Measurements from ENCODE around the gene ZNF280C.

ZNF280C gene

DNA sequence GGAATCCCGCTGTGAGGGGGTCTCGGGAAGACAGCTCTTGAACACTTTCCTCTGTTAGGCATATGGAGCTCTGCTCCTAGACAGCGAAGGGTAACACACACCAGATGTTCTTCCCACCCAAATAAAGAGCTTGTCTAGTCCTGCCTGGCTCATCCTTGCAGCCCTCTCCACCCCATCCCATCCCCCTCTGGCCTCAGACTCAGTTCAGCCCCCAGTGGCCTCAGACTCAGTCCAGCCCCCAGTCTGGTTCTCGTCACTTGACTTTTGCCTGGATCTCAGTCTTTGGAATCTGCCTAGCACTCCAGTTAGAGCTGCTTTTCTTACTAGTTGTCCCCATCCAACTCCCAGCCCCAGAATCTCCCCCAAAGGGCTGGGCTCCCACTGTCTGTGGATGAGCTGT lies 82.0 kb downstream of the ZNF280C start:
- Histone ChIP-seq H3K79me2 (no peaks in the 10 kb centered on the region), H3K4me1 (no peaks in the 10 kb centered on the region), H3K36me3 (ENCODE audit: control insufficient read depth, insufficient read depth, low read length) (no peaks in the 10 kb centered on the region), H2AFZ (no peak overlapping the region), H3K27ac (no peak overlapping the region), H3K4me3 (ENCODE audit: low read depth, low read length) (no peak overlapping the region), H3K9ac (no peak overlapping the region), H3K4me2 (ENCODE audit: low read length) (no peak overlapping the region), H3K9me3 (ENCODE audit: control insufficient read depth, low read length) (no peaks in the 10 kb centered on the region), H3K27me3 (ENCODE audit: control insufficient read depth, insufficient read depth, low read length) (no peaks in the 10 kb centered on the region)
- TF ChIP-seq, protein P1, sequence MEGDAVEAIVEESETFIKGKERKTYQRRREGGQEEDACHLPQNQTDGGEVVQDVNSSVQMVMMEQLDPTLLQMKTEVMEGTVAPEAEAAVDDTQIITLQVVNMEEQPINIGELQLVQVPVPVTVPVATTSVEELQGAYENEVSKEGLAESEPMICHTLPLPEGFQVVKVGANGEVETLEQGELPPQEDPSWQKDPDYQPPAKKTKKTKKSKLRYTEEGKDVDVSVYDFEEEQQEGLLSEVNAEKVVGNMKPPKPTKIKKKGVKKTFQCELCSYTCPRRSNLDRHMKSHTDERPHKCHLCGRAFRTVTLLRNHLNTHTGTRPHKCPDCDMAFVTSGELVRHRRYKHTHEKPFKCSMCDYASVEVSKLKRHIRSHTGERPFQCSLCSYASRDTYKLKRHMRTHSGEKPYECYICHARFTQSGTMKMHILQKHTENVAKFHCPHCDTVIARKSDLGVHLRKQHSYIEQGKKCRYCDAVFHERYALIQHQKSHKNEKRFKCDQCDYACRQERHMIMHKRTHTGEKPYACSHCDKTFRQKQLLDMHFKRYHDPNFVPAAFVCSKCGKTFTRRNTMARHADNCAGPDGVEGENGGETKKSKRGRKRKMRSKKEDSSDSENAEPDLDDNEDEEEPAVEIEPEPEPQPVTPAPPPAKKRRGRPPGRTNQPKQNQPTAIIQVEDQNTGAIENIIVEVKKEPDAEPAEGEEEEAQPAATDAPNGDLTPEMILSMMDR (IDR thresholded peaks at IDR 0.05), result no peak

DNA sequence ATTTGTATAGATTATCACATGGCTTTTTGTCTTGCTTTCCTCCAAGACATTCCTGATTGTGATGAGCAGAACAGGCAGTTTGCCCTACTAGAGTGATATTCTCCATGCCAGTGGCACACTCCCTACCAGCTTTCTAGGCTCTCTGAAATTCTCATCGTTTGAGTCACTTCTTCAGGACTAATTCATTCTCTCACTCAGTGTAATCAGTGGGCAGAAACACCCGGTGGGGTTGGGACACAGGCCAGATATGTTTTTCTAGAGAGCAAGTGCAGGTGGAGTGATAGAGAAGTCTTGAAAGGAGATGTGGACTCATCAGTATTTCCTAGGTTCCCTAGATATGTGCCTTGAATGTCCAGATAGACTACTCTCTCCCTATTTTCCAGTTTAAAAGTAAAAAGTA lies 83.8 kb downstream of the ZNF280C start:
- no peak overlapping the region for H2AFZ ChIP-seq
- no peak overlapping the region for H3K9ac ChIP-seq
- TF ChIP-seq, protein P1 (IDR thresholded peaks at IDR 0.05), result no peak
- no peak overlapping the region for H3K4me3 ChIP-seq (ENCODE audit: low read depth, low read length)
- no peaks in the 10 kb centered on the region for H3K36me3 ChIP-seq (ENCODE audit: control insufficient read depth, insufficient read depth, low read length)
- no peaks in the 10 kb centered on the region for H3K4me1 ChIP-seq
- no peaks in the 10 kb centered on the region for H3K79me2 ChIP-seq
- no peaks in the 10 kb centered on the region for H3K27me3 ChIP-seq (ENCODE audit: control insufficient read depth, insufficient read depth, low read length)
- H3K4me2 ChIP-seq (ENCODE audit: low read length), result no peak overlapping the region
- H3K27ac ChIP-seq, result no peak overlapping the region
- H3K9me3 ChIP-seq (ENCODE audit: control insufficient read depth, low read length), result no peaks in the 10 kb centered on the region

DNA sequence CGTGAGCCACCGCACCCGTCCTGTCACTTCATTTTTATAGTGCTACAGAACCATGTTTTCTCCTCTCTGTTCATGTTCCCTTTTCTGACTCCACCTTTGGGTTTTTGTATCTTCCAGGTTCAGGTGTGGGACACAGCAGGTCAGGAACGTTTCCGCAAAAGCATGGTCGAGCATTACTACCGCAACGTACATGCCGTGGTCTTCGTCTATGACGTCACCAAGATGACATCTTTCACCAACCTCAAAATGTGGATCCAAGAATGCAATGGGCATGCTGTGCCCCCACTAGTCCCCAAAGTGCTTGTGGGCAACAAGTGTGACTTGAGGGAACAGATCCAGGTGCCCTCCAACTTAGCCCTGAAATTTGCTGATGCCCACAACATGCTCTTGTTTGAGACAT lies 84.5 kb downstream of the ZNF280C start:
- Histone ChIP-seq H3K27ac (no peak overlapping the region), H3K79me2 (no peaks in the 10 kb centered on the region)

DNA sequence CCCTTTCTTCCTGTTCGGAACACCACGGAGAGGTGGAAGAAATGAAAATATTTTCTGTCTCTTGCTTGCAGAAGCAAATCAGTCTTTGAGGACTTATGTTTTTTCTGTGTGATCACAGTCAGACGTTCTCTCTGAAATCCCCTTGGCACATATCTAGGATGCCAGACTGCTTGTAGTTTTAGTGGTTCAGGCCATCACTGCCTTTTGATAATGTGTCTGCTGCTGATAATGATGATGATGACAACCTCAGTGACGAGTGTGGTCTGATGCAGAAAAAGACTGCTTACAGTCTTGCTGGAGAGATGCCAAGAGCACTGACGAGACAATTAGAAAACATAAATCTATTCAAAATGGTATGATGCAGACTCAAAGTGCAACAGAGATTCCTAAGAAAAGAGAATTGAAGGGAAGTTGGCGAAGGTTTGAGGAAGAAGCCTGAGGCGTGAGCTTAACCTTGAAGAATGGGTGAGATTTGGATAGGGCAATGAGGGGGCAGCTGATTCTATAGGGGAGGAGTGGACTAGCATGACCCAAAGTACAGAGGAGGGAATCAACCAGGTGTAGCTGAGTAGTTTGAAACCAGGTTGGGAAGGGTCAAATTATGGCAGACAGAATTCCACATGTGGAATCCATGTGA lies 89.0 kb downstream of the ZNF280C start:
- Histone ChIP-seq H3K36me3 (ENCODE audit: control insufficient read depth, insufficient read depth, low read length) (no peaks in the 10 kb centered on the region), H2AFZ (no peak overlapping the region), H3K4me2 (ENCODE audit: low read length) (no peak overlapping the region), H3K79me2 (no peaks in the 10 kb centered on the region), H3K4me1 (no peaks in the 10 kb centered on the region), H3K9me3 (ENCODE audit: control insufficient read depth, low read length) (no peaks in the 10 kb centered on the region), H3K9ac (no peak overlapping the region), H3K27ac (no peak overlapping the region), H3K27me3 (ENCODE audit: control insufficient read depth, insufficient read depth, low read length) (no peaks in the 10 kb centered on the region), H3K4me3 (ENCODE audit: low read depth, low read length) (no peak overlapping the region)
- TF ChIP-seq, protein P1 (IDR thresholded peaks at IDR 0.05), result no peak

More for the DNA sequence above, 84.5 kb downstream of the ZNF280C start:
- no peaks in the 10 kb centered on the region for H3K4me1 ChIP-seq
- H3K9me3 ChIP-seq (ENCODE audit: control insufficient read depth, low read length), result no peaks in the 10 kb centered on the region
- no peaks in the 10 kb centered on the region for H3K27me3 ChIP-seq (ENCODE audit: control insufficient read depth, insufficient read depth, low read length)
- no peak overlapping the region for H3K9ac ChIP-seq
- no peak overlapping the region for H2AFZ ChIP-seq
- no peak overlapping the region for H3K4me3 ChIP-seq (ENCODE audit: low read depth, low read length)
- H3K4me2 ChIP-seq (ENCODE audit: low read length), result no peak overlapping the region
- TF ChIP-seq, protein P1 (IDR thresholded peaks at IDR 0.05), result no peak
- no peaks in the 10 kb centered on the region for H3K36me3 ChIP-seq (ENCODE audit: control insufficient read depth, insufficient read depth, low read length)

DNA sequence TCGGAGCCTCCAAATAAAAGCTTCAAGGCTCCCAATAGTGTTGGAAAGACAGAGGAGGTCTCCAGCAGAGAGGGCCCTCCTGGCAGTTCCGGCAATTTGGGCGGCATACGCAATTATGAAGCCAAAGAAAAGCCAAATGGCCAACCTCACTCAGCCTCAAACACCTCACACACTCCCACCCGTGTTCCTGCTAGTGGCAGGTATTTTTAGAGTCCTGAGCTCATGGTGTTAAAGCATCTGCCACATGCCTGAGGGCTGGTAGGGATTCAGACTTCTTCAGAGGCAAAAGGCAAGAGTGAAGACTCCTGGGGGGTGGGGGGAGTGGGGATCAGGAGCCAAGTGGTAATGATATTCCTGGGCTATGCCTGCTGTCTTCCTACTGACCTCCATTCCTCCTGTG lies 89.5 kb downstream of the ZNF280C start:
- H3K27me3 ChIP-seq (ENCODE audit: control insufficient read depth, insufficient read depth, low read length), result no peaks in the 10 kb centered on the region
- H3K36me3 ChIP-seq (ENCODE audit: control insufficient read depth, insufficient read depth, low read length), result no peaks in the 10 kb centered on the region
- H3K9me3 ChIP-seq (ENCODE audit: control insufficient read depth, low read length), result no peaks in the 10 kb centered on the region
- H3K4me3 ChIP-seq (ENCODE audit: low read depth, low read length), result no peak overlapping the region
- TF ChIP-seq, protein P1 (IDR thresholded peaks at IDR 0.05), result no peak
- H3K9ac ChIP-seq, result no peak overlapping the region
- no peak overlapping the region for H3K4me2 ChIP-seq (ENCODE audit: low read length)
- H2AFZ ChIP-seq, result no peak overlapping the region
- no peak overlapping the region for H3K27ac ChIP-seq
- no peaks in the 10 kb centered on the region for H3K79me2 ChIP-seq
- H3K4me1 ChIP-seq, result no peaks in the 10 kb centered on the region

Data from parathyroid adenoma (tissue), 2 donors.